ENCODE measurements around the gene ATP2A1. TPM values are rescaled to one million over a fixed set of nuclear protein-coding genes. Genes with fewer than 3 reads are reported as not detected.
A peak's percentile ranks its signal among the peaks of the same experiment; 100 is the strongest.
"Not testable (repeated sequence)": the region's sequence is repeated elsewhere in the genome, so short reads cannot be mapped to it uniquely, and the experiment has no call there.

Gene ATP2A1
- total RNA-seq, 1 donor = 0.18 TPM

GRCh38 chr16:28867241-28867640 is 11.0 kb upstream of the ATP2A1 start:
- no peak for TF ChIP-seq CTCF (IDR thresholded peaks at IDR 0.05; ENCODE audit: insufficient read depth, low read length)
- DNase-seq (ENCODE audit: low read depth) = no peak
- H3K4me3 ChIP-seq (ENCODE audit: low read depth, low read length) = no peak overlapping the region

DNA sequence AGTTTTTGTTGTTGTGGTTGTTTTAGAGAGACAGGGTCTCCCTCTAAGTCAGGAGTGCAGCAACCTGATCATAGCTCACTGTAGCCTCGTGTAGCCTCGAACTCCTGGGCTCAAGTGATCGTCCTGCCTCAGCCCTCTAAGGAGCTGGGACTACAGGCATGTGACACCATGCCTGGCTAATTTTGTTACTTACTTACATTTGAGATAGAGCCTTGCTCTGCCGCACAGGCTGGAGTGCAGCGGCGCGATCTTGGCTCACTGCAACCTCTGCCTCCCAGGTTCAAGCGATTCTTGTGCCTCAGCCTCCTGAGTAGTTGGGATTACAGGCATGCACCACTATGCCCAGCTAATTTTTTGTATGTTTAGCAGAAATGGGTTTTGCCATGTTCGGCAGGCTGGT is 10.6 kb upstream of the ATP2A1 start:
- DNase-seq (ENCODE audit: low read depth); H3K4me3 ChIP-seq (ENCODE audit: low read depth, low read length): not testable (repeated sequence)

- no peak overlapping the region for H3K4me3 ChIP-seq (ENCODE audit: low read depth, low read length)
- TF ChIP-seq CTCF (IDR thresholded peaks at IDR 0.05; ENCODE audit: insufficient read depth, low read length) = no peak
- DNase-seq (ENCODE audit: low read depth) = no peak
Observed at GRCh38 chr16:28869201-28869600, 9.1 kb upstream of the ATP2A1 start.

DNA sequence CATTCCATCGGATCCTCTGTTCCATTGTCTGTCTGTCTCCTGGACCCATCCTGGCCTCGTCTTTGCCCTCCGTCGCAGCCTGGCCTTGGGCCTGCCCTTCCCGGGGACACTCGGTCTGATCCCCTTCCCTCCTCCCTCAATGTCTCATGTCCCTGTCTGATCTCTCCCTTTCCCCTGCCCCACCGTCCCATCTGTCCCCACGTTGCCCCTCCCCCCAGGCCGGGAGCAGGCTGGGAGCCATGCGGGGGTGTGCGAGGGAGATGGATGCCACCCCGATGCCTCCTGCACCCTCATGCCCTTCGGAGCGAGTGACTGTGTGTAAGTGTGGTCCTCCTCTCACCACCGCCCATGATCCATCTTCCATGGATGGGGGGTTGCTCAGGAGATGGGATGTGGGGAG is 5.3 kb upstream of the ATP2A1 start:
- no peak overlapping the region for H3K4me3 ChIP-seq (ENCODE audit: low read depth, low read length)
- DNase-seq (ENCODE audit: low read depth) = no peak
- no peak for TF ChIP-seq CTCF (IDR thresholded peaks at IDR 0.05; ENCODE audit: insufficient read depth, low read length)

- DNase-seq (ENCODE audit: low read depth) = no peak
- no peak overlapping the region for H3K4me3 ChIP-seq (ENCODE audit: low read depth, low read length)
- peak; percentile 67 for TF ChIP-seq CTCF (IDR thresholded peaks at IDR 0.05; ENCODE audit: insufficient read depth, low read length)
Observed at GRCh38 chr16:28873543-28874201, 4.6 kb upstream of the ATP2A1 start.

- no peak for TF ChIP-seq CTCF (IDR thresholded peaks at IDR 0.05; ENCODE audit: insufficient read depth, low read length)
- no peak for DNase-seq (ENCODE audit: low read depth)
- no peak overlapping the region for H3K4me3 ChIP-seq (ENCODE audit: low read depth, low read length)
Observed at GRCh38 chr16:28874406-28874805, 3.9 kb upstream of the ATP2A1 start.

GRCh38 chr16:28875134-28876018 is 2.9 kb upstream of the ATP2A1 start:
- no peak overlapping the region for H3K4me3 ChIP-seq (ENCODE audit: low read depth, low read length)
- no peak for DNase-seq (ENCODE audit: low read depth)

More at GRCh38 chr16:28875134-28876018, 2.9 kb upstream of the ATP2A1 start:
- no peak for TF ChIP-seq CTCF (IDR thresholded peaks at IDR 0.05; ENCODE audit: insufficient read depth, low read length)
